ENCODE data around the gene CYLD. TPM values are rescaled to one million over a fixed set of nuclear protein-coding genes. Genes with fewer than 3 reads are reported as not detected.
A peak's percentile ranks its signal among the peaks of the same experiment; 100 is the strongest.

CYLD gene
- total RNA-seq, 1 experiment from 2014 or later: 12.5 TPM

DNA sequence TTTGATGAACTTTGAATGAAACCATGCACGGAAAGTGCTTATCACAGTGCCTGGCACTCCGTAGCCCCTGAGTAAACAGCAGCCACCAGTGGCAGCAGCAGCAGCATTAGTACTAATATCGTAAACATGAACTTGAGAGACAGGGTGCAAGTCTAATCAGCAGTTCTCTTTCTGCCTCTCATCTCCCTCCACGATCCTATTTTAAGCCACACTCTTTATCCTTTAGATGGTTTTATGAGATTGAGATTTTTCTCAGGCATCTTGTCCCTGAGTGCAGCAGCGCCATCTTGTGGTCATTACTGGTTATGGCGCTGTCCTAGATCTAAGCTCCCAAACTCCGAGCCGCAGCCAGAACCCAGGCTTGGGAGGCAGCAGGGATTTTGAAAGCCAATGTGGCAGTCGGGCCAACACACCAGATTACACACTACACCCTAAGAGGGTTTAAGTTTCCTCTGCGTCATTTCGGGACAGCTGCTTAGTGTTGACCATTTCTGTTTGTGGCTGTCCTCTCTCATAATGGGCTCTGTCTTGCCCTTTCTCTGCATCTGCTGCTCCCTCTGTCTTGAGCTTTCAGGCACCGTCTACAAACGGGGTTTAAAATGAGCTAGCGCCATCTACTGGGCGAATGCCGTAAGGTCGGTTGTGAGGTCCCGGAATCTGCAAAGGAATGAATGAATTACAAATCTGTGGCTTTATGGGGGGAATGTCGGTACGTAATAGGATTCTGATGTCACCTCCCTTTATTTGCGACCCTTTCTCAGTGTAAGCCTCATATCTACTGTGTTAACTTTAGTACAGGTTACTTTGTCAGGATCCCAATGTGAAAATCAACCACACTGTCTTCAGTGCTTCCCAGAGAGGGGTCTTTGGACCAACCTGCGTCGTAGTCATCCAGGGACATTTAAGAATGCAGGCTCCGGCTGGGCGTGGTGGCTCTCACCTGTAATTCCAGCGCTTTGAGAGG, 64.5 kb downstream of the CYLD start:
- Histone ChIP-seq H2BK120ac (ENCODE audit: low read depth, low read length, poor library complexity, severe bottlenecking) (no peak overlapping the region), H3K4me1 (ENCODE audit: insufficient read depth, low read length) (no peaks in the 10 kb centered on the region), H2BK5ac (ENCODE audit: insufficient read length, low read length) (no peak overlapping the region), H4K20me1 (ENCODE audit: control insufficient read depth, insufficient read depth, insufficient read length) (no peaks in the 10 kb centered on the region), H3K56ac (ENCODE audit: insufficient read length, low read depth, low read length) (no peak overlapping the region), H3T11ph (ENCODE audit: low read length) (no peak overlapping the region), H2BK12ac (ENCODE audit: insufficient read length, low read depth, low read length) (no peak overlapping the region), H2AFZ (ENCODE audit: low read length) (no peak overlapping the region), H3K23ac (ENCODE audit: insufficient read length, low read depth, low read length) (no peak overlapping the region), H3K14ac (ENCODE audit: insufficient read depth, low read length) (no peak overlapping the region), H3K79me1 (ENCODE audit: insufficient read depth, low read depth, low read length, poor library complexity, severe bottlenecking) (no peaks in the 10 kb centered on the region), H3K23me2 (ENCODE audit: insufficient read length, low read depth, low read length, poor library complexity, severe bottlenecking) (no peaks in the 10 kb centered on the region), H4K5ac (ENCODE audit: insufficient read length, low read depth, low read length) (no peak overlapping the region), H3K18ac (ENCODE audit: insufficient read length, low read depth, low read length) (no peak overlapping the region), H3K27ac (ENCODE audit: insufficient read length, low read depth, low read length) (no peak overlapping the region), H4K91ac (ENCODE audit: insufficient read length, low read depth, low read length) (no peak overlapping the region), H2AK5ac (ENCODE audit: insufficient read length, low read length) (no peak overlapping the region), H3K9me3 (ENCODE audit: control insufficient read depth, low read depth, low read length) (no peaks in the 10 kb centered on the region), H3K4ac (ENCODE audit: low read depth, low read length) (no peak overlapping the region), H3K27me3 (ENCODE audit: insufficient read depth, low read length) (no peaks in the 10 kb centered on the region), H2BK20ac (ENCODE audit: low read depth, low read length, poor library complexity, severe bottlenecking) (no peak overlapping the region), H3K79me2 (ENCODE audit: insufficient read depth, low read length) (no peaks in the 10 kb centered on the region), H3K9ac (ENCODE audit: extremely low read depth, insufficient read length, low read length) (no peak overlapping the region), H4K8ac (replicated peaks; ENCODE audit: insufficient read length, low read depth, low read length) (no peak overlapping the region), H2BK15ac (ENCODE audit: low read depth, low read length) (no peak overlapping the region), H3K4me2 (ENCODE audit: insufficient read depth, insufficient read length, low read length) (peak overlapping the region; percentile 47)
- peak; percentile 87 for DNase-seq
- TF ChIP-seq, protein P1, sequence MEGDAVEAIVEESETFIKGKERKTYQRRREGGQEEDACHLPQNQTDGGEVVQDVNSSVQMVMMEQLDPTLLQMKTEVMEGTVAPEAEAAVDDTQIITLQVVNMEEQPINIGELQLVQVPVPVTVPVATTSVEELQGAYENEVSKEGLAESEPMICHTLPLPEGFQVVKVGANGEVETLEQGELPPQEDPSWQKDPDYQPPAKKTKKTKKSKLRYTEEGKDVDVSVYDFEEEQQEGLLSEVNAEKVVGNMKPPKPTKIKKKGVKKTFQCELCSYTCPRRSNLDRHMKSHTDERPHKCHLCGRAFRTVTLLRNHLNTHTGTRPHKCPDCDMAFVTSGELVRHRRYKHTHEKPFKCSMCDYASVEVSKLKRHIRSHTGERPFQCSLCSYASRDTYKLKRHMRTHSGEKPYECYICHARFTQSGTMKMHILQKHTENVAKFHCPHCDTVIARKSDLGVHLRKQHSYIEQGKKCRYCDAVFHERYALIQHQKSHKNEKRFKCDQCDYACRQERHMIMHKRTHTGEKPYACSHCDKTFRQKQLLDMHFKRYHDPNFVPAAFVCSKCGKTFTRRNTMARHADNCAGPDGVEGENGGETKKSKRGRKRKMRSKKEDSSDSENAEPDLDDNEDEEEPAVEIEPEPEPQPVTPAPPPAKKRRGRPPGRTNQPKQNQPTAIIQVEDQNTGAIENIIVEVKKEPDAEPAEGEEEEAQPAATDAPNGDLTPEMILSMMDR (conservative IDR thresholded peaks at IDR 0.05): peak; percentile 92
- Mint-ChIP-seq H3K9me3 (no peaks in the 10 kb centered on the region), H3K27me3 (ENCODE audit: low read depth) (peaks cover 3% of the 10 kb centered on the region; the same call in 1 of the 2 replicates), H3K4me1 (peaks cover 26 to 32% of the 10 kb centered on the region in 2 experiments), H3K36me3 (ENCODE audit: insufficient read depth in 1 of 3, low read depth in 3 of 3) (no peaks in the 10 kb centered on the region; a peak in 1 of 7 replicates), H3K4me3 (peak overlapping the region; percentile 51 to 76), H3K27ac (peak overlapping the region in 1 of 3 experiments; percentile 58; a peak in 1 of 7 replicates)
- no CpG with 5 or more reads among the region's 26 CpGs for whole genome bisulfite sequencing (ENCODE audit: extremely low coverage, insufficient read length, low lambda C conversion rate)

Data from H9 (cell line).